SK-N-SH (cell line): Measurements from ENCODE around the gene CAV3. TPM values are rescaled to one million over a fixed set of nuclear protein-coding genes. Genes with fewer than 3 reads are reported as not detected.

Source experiments
- CTCF ChIA-PET: fragments of 300-600, 350-600 bp; formaldehyde crosslinking; extraction: SDS; loops from one replicate; lab custom pipeline; 2021; lab: Yijun Ruan, JAX
- POLR2A ChIA-PET: fragments of 350-600 bp; sonication (Branson Sonifier 250); formaldehyde crosslinking; extraction: SDS; loops from one replicate; lab custom pipeline; 2020; ENCODE audit warnings: antibody characterized with exemption, inconsistent platforms; lab: Yijun Ruan, JAX
- DNase-seq: peaks from one replicate; pipeline ENCODE4 v3.0.0; 2012
- H2AFZ ChIP-seq: fragments of 200-600 bp; sonication (generic); 2 replicates; pipeline ENCODE4 v1.8.1; 2016; ENCODE audit warnings: antibody characterized with exemption, mild to moderate bottlenecking, low read depth
- H3F3A ChIP-seq: fragments of 200-600 bp; sonication (generic); replicated peaks from 2 replicates; pipeline ENCODE3; 2016; ENCODE audit warnings: antibody characterized with exemption, mild to moderate bottlenecking; ENCODE audit not compliant: insufficient read depth
- H3K27ac ChIP-seq, 2 experiments: fragments of 200-500 bp in 1 of 2; fragments of 200-600 bp in 1 of 2; sonication (Bioruptor generic) in 1 of 2; sonication (generic), shearing (Covaris generic) in 1 of 2; 2 replicates each; pipeline versions ENCODE4 v1.5.1 to v1.6.1; 2014 to 2016; ENCODE audit warnings: low read depth in 2 of 2, inconsistent platforms in 1 of 2, low read length in 1 of 2, mild to moderate bottlenecking in 1 of 2, mixed read lengths in 1 of 2
- H3K27me3 ChIP-seq: fragments of 200-600 bp; sonication (generic), shearing (Covaris generic); 2 replicates; pipeline ENCODE4 v1.6.1; 2016; ENCODE audit warnings: mixed run types; ENCODE audit not compliant: insufficient read depth
- H3K36me3 ChIP-seq, 2 experiments: fragments of 200-500 bp in 1 of 2; fragments of 200-600 bp in 1 of 2; sonication (Bioruptor generic) in 1 of 2; sonication (generic) in 1 of 2; replicated peaks in 1 of 2; 2 replicates each; pipeline versions ENCODE3 to v1.5.1; 2014 to 2016; ENCODE audit warnings: low read length in 1 of 2, mild to moderate bottlenecking in 1 of 2; ENCODE audit not compliant: insufficient read depth in 2 of 2, control insufficient read depth in 1 of 2
- H3K4me1 ChIP-seq, 2 experiments: fragments of 200-500 bp in 1 of 2; fragments of 200-600 bp in 1 of 2; sonication (Bioruptor generic) in 1 of 2; sonication (generic), shearing (Covaris generic) in 1 of 2; 2 replicates each; pipeline versions ENCODE4 v1.5.1 to v1.6.1; 2014 to 2016; ENCODE audit warnings: low read depth in 1 of 2, low read length in 1 of 2, mixed run types in 1 of 2; ENCODE audit not compliant: insufficient read depth in 2 of 2, control insufficient read depth in 1 of 2
- H3K4me2 ChIP-seq: fragments of 200-600 bp; sonication (generic), shearing (Covaris generic); 2 replicates; pipeline ENCODE4 v1.6.1; 2017; ENCODE audit warnings: mixed run types
- H3K4me3 ChIP-seq, 2 experiments: fragments of 200-500 bp in 1 of 2; fragments of 200-600 bp in 1 of 2; sonication (Bioruptor generic) in 1 of 2; sonication (generic), shearing (Covaris generic) in 1 of 2; 2 replicates each; pipeline versions ENCODE4 v1.5.1 to v1.8.1; 2014 to 2016; ENCODE audit warnings: low read depth in 2 of 2, inconsistent platforms in 1 of 2, low read length in 1 of 2, mild to moderate bottlenecking in 1 of 2, mixed read lengths in 1 of 2, moderate library complexity in 1 of 2
- H3K79me2 ChIP-seq: fragments of 200-600 bp; sonication (generic); 2 replicates; pipeline ENCODE4 v1.8.1; 2017; ENCODE audit warnings: mild to moderate bottlenecking; ENCODE audit not compliant: insufficient read depth
- H3K9ac ChIP-seq: fragments of 200-600 bp; sonication (generic); 2 replicates; pipeline ENCODE4 v1.6.1; 2017; ENCODE audit warnings: mixed run types
- H3K9me2 ChIP-seq: fragments of 200-600 bp; sonication (generic); 2 replicates; pipeline ENCODE4 v1.6.1; 2017; ENCODE audit warnings: mixed run types
- H3K9me3 ChIP-seq: fragments of 200-600 bp; sonication (generic); 2 replicates; pipeline ENCODE4 v1.6.1; 2017; ENCODE audit warnings: mixed run types, mild to moderate bottlenecking, moderate library complexity
- H4K20me1 ChIP-seq: fragments of 200-600 bp; sonication (generic); 2 replicates; pipeline ENCODE4 v1.6.1; 2017; ENCODE audit warnings: mild to moderate bottlenecking, mixed run types; ENCODE audit not compliant: insufficient read depth
- ELF1 ChIP-seq: IDR thresholded peaks from 2 replicates; pipeline ENCODE4 v1.4.0; 2012
- FOXM1 ChIP-seq: IDR thresholded peaks from 2 replicates; pipeline ENCODE4 v1.4.0; 2012; ENCODE audit warnings: low read depth, mild to moderate bottlenecking
- GABPA ChIP-seq: IDR thresholded peaks from 2 replicates; pipeline ENCODE4 v1.4.0; 2012; ENCODE audit warnings: low read depth, mild to moderate bottlenecking
- GATA2 ChIP-seq: sonication (generic); formaldehyde crosslinking; IDR thresholded peaks from 2 replicates; pipeline ENCODE4 v1.5.0; 2020; ENCODE audit warnings: mild to moderate bottlenecking, missing genetic modification reagents
- NFIC ChIP-seq: IDR thresholded peaks from 2 replicates; pipeline ENCODE4 v1.4.0; 2012; ENCODE audit warnings: borderline replicate concordance
- RAD21 ChIP-seq: IDR thresholded peaks from 2 replicates; pipeline ENCODE4 v1.6.1; 2012; ENCODE audit warnings: mild to moderate bottlenecking, low read length
- RCOR1 ChIP-seq: fragments of 150-350 bp; IDR thresholded peaks from 2 replicates; pipeline ENCODE4 v1.6.1; 2017; ENCODE audit warnings: antibody characterized with exemption, low read length
- RXRA ChIP-seq: IDR thresholded peaks from 2 replicates; pipeline ENCODE4 v1.4.0; 2012; ENCODE audit warnings: low read depth, mild to moderate bottlenecking, borderline replicate concordance
- TCF12 ChIP-seq: IDR thresholded peaks from 2 replicates; pipeline ENCODE4 v1.4.0; 2012
- YY1 ChIP-seq: IDR thresholded peaks from 2 replicates; pipeline ENCODE4 v1.4.0; 2012; ENCODE audit warnings: low read depth, mild to moderate bottlenecking
- WGBS: methylation state at CpG from one replicate; pipeline ENCODE4 v1.1.6; 2017; ENCODE audit warnings: low lambda C conversion rate; 5-methylcytosine and 5-hydroxymethylcytosine counted together
- polyA plus RNA-seq, 3 experiments: library from polyadenylated mRNA; depleted of rRNA; stranded (reverse); fragments of >200 nt; gene quantifications; 2 replicates each; pipeline ENCODE4 v1.2.3, GENCODE V29; 2012
- TF ChIP-seq, protein P1 (sequence below): fragments of 200-600 bp; sonication (generic); IDR thresholded peaks from 2 replicates; pipeline ENCODE4 v1.6.1; 2017; ENCODE audit warnings: antibody characterized with exemption, mild to moderate bottlenecking, moderate library complexity
- TF ChIP-seq, protein P2 (sequence below): IDR thresholded peaks from 2 replicates; pipeline ENCODE4 v1.6.1; 2012; ENCODE audit warnings: mild to moderate bottlenecking, low read depth, low read length, moderate library complexity
- TF ChIP-seq, protein P3 (sequence below): IDR thresholded peaks from 2 replicates; pipeline ENCODE4 v1.4.0; 2012; ENCODE audit warnings: low read depth, borderline replicate concordance

CAV3 gene
- polyA plus RNA-seq, 1 of the 3 experiments (the other 2 are of a cell fraction) = not detected

DNA sequence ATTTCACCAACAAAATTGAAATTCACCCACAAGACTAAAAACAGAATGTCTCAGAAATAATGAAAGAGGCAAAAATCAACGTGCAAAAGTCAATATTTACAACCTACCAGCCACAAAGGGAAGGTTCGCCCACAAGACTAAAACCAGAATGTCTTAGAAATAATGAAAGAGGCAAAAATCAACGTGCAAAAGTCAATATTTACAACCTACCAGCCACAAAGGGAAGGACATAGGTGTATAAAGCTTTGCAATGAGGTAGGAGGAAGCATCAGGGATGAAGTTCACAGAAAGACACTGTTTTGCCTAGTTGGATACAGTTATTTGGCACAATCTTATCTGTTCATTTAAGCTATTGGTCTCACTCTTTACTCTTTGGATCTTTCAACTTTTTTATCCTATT is 21.5 kb downstream of the CAV3 start:
- H2AFZ ChIP-seq = no peak overlapping the region
- H3K4me3 ChIP-seq = no peak overlapping the region
- no peak for DNase-seq
- H3K9ac ChIP-seq = no peak overlapping the region
- CTCF ChIA-PET = interaction anchor here (0.9 to 2.9 kb wide), 4 partner anchors 14 to 104 kb away, joined by 3 to 22 read pairs (median 6); partner anchors contain the start of gene OXTR
- no peaks in the 10 kb centered on the region for H4K20me1 ChIP-seq
- no peaks in the 10 kb centered on the region for H3K9me2 ChIP-seq
- H3F3A ChIP-seq = no peaks in the 10 kb centered on the region
- no peak overlapping the region for H3K27ac ChIP-seq
- H3K9me3 ChIP-seq = no peaks in the 10 kb centered on the region
- POLR2A ChIA-PET = no interaction called here
- H3K36me3 ChIP-seq = peaks cover 0 to 2% of the 10 kb centered on the region in 2 experiments
- no peaks in the 10 kb centered on the region for H3K27me3 ChIP-seq
- H3K4me1 ChIP-seq = no peaks in the 10 kb centered on the region
- TF ChIP-seq, protein P1, sequence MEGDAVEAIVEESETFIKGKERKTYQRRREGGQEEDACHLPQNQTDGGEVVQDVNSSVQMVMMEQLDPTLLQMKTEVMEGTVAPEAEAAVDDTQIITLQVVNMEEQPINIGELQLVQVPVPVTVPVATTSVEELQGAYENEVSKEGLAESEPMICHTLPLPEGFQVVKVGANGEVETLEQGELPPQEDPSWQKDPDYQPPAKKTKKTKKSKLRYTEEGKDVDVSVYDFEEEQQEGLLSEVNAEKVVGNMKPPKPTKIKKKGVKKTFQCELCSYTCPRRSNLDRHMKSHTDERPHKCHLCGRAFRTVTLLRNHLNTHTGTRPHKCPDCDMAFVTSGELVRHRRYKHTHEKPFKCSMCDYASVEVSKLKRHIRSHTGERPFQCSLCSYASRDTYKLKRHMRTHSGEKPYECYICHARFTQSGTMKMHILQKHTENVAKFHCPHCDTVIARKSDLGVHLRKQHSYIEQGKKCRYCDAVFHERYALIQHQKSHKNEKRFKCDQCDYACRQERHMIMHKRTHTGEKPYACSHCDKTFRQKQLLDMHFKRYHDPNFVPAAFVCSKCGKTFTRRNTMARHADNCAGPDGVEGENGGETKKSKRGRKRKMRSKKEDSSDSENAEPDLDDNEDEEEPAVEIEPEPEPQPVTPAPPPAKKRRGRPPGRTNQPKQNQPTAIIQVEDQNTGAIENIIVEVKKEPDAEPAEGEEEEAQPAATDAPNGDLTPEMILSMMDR = no peak
- TF ChIP-seq TCF12 (no peak), RAD21 (no peak), NFIC (no peak), GATA2 (CRISPR knock-in tag) (no peak), RCOR1 (no peak), ELF1 (no peak), YY1 (no peak), GABPA (no peak), RXRA (no peak), FOXM1 (no peak)
- TF ChIP-seq, protein P2, sequence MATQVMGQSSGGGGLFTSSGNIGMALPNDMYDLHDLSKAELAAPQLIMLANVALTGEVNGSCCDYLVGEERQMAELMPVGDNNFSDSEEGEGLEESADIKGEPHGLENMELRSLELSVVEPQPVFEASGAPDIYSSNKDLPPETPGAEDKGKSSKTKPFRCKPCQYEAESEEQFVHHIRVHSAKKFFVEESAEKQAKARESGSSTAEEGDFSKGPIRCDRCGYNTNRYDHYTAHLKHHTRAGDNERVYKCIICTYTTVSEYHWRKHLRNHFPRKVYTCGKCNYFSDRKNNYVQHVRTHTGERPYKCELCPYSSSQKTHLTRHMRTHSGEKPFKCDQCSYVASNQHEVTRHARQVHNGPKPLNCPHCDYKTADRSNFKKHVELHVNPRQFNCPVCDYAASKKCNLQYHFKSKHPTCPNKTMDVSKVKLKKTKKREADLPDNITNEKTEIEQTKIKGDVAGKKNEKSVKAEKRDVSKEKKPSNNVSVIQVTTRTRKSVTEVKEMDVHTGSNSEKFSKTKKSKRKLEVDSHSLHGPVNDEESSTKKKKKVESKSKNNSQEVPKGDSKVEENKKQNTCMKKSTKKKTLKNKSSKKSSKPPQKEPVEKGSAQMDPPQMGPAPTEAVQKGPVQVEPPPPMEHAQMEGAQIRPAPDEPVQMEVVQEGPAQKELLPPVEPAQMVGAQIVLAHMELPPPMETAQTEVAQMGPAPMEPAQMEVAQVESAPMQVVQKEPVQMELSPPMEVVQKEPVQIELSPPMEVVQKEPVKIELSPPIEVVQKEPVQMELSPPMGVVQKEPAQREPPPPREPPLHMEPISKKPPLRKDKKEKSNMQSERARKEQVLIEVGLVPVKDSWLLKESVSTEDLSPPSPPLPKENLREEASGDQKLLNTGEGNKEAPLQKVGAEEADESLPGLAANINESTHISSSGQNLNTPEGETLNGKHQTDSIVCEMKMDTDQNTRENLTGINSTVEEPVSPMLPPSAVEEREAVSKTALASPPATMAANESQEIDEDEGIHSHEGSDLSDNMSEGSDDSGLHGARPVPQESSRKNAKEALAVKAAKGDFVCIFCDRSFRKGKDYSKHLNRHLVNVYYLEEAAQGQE = no peak
- TF ChIP-seq, protein P3, sequence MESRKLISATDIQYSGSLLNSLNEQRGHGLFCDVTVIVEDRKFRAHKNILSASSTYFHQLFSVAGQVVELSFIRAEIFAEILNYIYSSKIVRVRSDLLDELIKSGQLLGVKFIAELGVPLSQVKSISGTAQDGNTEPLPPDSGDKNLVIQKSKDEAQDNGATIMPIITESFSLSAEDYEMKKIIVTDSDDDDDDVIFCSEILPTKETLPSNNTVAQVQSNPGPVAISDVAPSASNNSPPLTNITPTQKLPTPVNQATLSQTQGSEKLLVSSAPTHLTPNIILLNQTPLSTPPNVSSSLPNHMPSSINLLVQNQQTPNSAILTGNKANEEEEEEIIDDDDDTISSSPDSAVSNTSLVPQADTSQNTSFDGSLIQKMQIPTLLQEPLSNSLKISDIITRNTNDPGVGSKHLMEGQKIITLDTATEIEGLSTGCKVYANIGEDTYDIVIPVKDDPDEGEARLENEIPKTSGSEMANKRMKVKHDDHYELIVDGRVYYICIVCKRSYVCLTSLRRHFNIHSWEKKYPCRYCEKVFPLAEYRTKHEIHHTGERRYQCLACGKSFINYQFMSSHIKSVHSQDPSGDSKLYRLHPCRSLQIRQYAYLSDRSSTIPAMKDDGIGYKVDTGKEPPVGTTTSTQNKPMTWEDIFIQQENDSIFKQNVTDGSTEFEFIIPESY = no peak
- 55% methylated on average over 3 of the region's 3 CpGs for WGBS
- H3K79me2 ChIP-seq = no peaks in the 10 kb centered on the region
- no peak overlapping the region for H3K4me2 ChIP-seq
